Stomach smooth muscle (tissue), 2 donors: Measurements from ENCODE around the gene CST2.
"Not testable (repeated sequence)": the region's sequence is repeated elsewhere in the genome, so short reads cannot be mapped to it uniquely, and the experiment has no call there.

Source experiments
- H3K27ac ChIP-seq: one replicate; pipeline ENCODE4 v1.7.0; 2013; ENCODE audit warnings: mild to moderate bottlenecking, low read length, inconsistent platforms
- H3K27me3 ChIP-seq, 2 donors: one replicate each; pipeline ENCODE4 v1.7.0; 2013; ENCODE audit warnings: low read length in 2 of 2; ENCODE audit not compliant: insufficient read depth in 2 of 2, control insufficient read depth in 1 of 2
- H3K36me3 ChIP-seq, 2 donors: one replicate each; pipeline ENCODE4 v1.7.0; 2013; ENCODE audit warnings: low read length in 2 of 2; ENCODE audit not compliant: control insufficient read depth in 2 of 2, insufficient read depth in 2 of 2
- H3K4me1 ChIP-seq: one replicate; pipeline ENCODE4 v1.7.0; 2013; ENCODE audit warnings: low read length; ENCODE audit not compliant: control insufficient read depth, insufficient read depth
- H3K4me3 ChIP-seq, 2 donors: one replicate each; pipeline ENCODE4 v1.7.0; 2013; ENCODE audit warnings: low read length in 2 of 2
- H3K9ac ChIP-seq, 2 donors: one replicate each; pipeline ENCODE4 v1.7.0; 2013; ENCODE audit warnings: low read length in 2 of 2, mild to moderate bottlenecking in 1 of 2
- H3K9me3 ChIP-seq, 2 donors: one replicate each; pipeline ENCODE4 v1.7.0; 2013; ENCODE audit warnings: low read length in 2 of 2; ENCODE audit not compliant: control insufficient read depth in 2 of 2
- donor health status: healthy.
- donor health status: Pancreatic carcinoma.

Gene CST2

GRCh38 chr20:23857962-23858595 lies 31.6 kb upstream of the CST2 start:
- H3K27me3 ChIP-seq: no peaks in the 10 kb centered on the region
- H3K4me3 ChIP-seq: no peak overlapping the region
- H3K27ac ChIP-seq: no peak overlapping the region
- H3K4me1 ChIP-seq: no peaks in the 10 kb centered on the region
- H3K9me3 ChIP-seq: no peaks in the 10 kb centered on the region
- H3K36me3 ChIP-seq: no peaks in the 10 kb centered on the region
- H3K9ac ChIP-seq: no peak overlapping the region

- H3K4me3 ChIP-seq: no peak overlapping the region
- H3K9me3 ChIP-seq: no peaks in the 10 kb centered on the region
- H3K27ac ChIP-seq: no peak overlapping the region
- no peaks in the 10 kb centered on the region for H3K4me1 ChIP-seq
- H3K36me3 ChIP-seq: no peaks in the 10 kb centered on the region
- no peak overlapping the region for H3K9ac ChIP-seq
- H3K27me3 ChIP-seq: no peaks in the 10 kb centered on the region
Observed at GRCh38 chr20:23856736-23857135, 30.2 kb upstream of the CST2 start.

- no peak overlapping the region for H3K4me3 ChIP-seq
Observed at GRCh38 chr20:23856226-23856625, 29.7 kb upstream of the CST2 start.

GRCh38 chr20:23841693-23842092 lies 15.2 kb upstream of the CST2 start:
- Histone ChIP-seq H3K4me1 (no peaks in the 10 kb centered on the region), H3K36me3 (no peaks in the 10 kb centered on the region)

More at GRCh38 chr20:23856226-23856625, 29.7 kb upstream of the CST2 start:
- Histone ChIP-seq H3K4me1 (no peaks in the 10 kb centered on the region), H3K27ac (no peak overlapping the region), H3K9me3 (no peaks in the 10 kb centered on the region), H3K27me3 (no peaks in the 10 kb centered on the region), H3K9ac (no peak overlapping the region), H3K36me3 (no peaks in the 10 kb centered on the region)

GRCh38 chr20:23835716-23836115 lies 9.2 kb upstream of the CST2 start:
- Histone ChIP-seq H3K4me1 (no peaks in the 10 kb centered on the region), H3K4me3 (no peak overlapping the region)

More at GRCh38 chr20:23841693-23842092, 15.2 kb upstream of the CST2 start:
- Histone ChIP-seq H3K27ac (no peak overlapping the region), H3K4me3 (no peak overlapping the region), H3K9ac (no peak overlapping the region), H3K27me3 (no peaks in the 10 kb centered on the region), H3K9me3 (no peaks in the 10 kb centered on the region)

GRCh38 chr20:23832775-23833513 lies 6.4 kb upstream of the CST2 start:
- Histone ChIP-seq H3K9ac (no peak overlapping the region), H3K9me3 (no peaks in the 10 kb centered on the region), H3K27me3 (peaks cover 0 to 2% of the 10 kb centered on the region in 2 donors), H3K36me3 (no peaks in the 10 kb centered on the region), H3K27ac (no peak overlapping the region), H3K4me3 (no peak overlapping the region), H3K4me1 (no peaks in the 10 kb centered on the region)

More at GRCh38 chr20:23835716-23836115, 9.2 kb upstream of the CST2 start:
- H3K9ac ChIP-seq: no peak overlapping the region
- H3K27me3 ChIP-seq: peaks cover 0 to 2% of the 10 kb centered on the region in 2 donors
- H3K9me3 ChIP-seq: no peaks in the 10 kb centered on the region
- no peaks in the 10 kb centered on the region for H3K36me3 ChIP-seq
- no peak overlapping the region for H3K27ac ChIP-seq

- not testable (repeated sequence) for H3K36me3 ChIP-seq, H3K9me3 ChIP-seq, H3K4me1 ChIP-seq, H3K4me3 ChIP-seq, H3K27ac ChIP-seq, H3K27me3 ChIP-seq, H3K9ac ChIP-seq
Observed at GRCh38 chr20:23831961-23832360, 5.4 kb upstream of the CST2 start.

GRCh38 chr20:23823621-23824324 lies 2.8 kb downstream of the CST2 start:
- Histone ChIP-seq H3K4me3 (no peak overlapping the region), H3K36me3 (no peaks in the 10 kb centered on the region), H3K9me3 (no peaks in the 10 kb centered on the region), H3K27me3 (no peaks in the 10 kb centered on the region), H3K4me1 (peaks cover 7% of the 10 kb centered on the region), H3K9ac (no peak overlapping the region), H3K27ac (no peak overlapping the region)

GRCh38 chr20:23823111-23823510 lies 3.4 kb downstream of the CST2 start:
- Histone ChIP-seq H3K9ac (no peak overlapping the region), H3K4me1 (peaks cover 7% of the 10 kb centered on the region), H3K36me3 (no peaks in the 10 kb centered on the region), H3K9me3 (no peaks in the 10 kb centered on the region), H3K27ac (no peak overlapping the region), H3K4me3 (no peak overlapping the region), H3K27me3 (no peaks in the 10 kb centered on the region)

- Histone ChIP-seq H3K27me3 (no peaks in the 10 kb centered on the region), H3K9ac (no peak overlapping the region), H3K36me3 (no peaks in the 10 kb centered on the region), H3K27ac (no peak overlapping the region), H3K4me3 (no peak overlapping the region), H3K4me1 (peaks cover 7% of the 10 kb centered on the region), H3K9me3 (no peaks in the 10 kb centered on the region)
Observed at GRCh38 chr20:23820493-23820892, 6.0 kb downstream of the CST2 start.
